22Rv1 (cell line): Measurements from ENCODE around the gene RAB14.

ENCODE experiments used
- CTCF ChIP-seq: fragments of 450-650 bp; IDR thresholded peaks from 2 replicates; pipeline ENCODE4 v1.5.1; 2017; ENCODE audit warnings: mild to moderate bottlenecking
- ZFX ChIP-seq: fragments of 450-650 bp; IDR thresholded peaks from 2 replicates; pipeline ENCODE4 v1.6.1; 2017; ENCODE audit warnings: antibody characterized with exemption, borderline replicate concordance

GRCh38 chr9:121150188-121150587 lies 51.5 kb downstream of the RAB14 start:
- no peak for TF ChIP-seq CTCF
- no peak for TF ChIP-seq ZFX
